ENCODE results near the gene RNF225.

RNF225 gene

DNA sequence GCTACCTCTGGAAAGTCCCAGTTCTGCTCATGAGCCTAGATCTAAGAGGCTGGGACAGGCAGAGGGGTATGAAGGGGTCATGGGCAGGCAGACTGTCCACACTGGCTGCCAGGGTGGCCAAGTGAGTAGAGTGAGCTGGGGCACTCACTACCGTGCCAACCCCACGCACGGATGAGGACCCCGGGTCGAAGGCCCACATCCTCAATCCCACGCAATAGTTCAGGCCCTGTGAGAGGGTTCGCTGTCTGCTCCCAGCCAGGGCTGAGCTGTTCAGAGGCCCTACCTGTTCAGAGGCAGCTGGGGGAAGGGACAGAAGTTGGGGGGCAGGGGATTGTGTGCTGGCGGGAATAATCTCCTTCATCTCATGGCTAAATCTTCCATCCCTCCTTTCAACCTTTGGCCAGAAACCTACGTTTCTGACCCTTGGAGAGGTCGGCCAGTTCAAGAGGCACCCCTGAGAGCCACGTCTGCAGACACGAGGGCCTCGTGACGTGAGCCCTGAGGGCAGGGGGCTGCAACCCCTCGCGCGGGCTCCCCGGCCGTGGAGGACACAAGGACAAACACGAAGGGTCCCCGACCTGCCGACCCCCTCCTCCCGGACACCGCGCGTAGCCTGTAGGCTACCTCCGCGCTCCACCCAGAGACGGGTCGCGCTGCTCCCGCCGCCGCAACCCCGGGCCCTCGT lies 9.4 kb upstream of the RNF225 start:
- DNase-seq (ENCODE audit: low read depth) = peak; percentile 10
- H3K4me3 ChIP-seq (ENCODE audit: low read depth, low read length) = peak overlapping the region; percentile 82
- TF ChIP-seq, protein P1, sequence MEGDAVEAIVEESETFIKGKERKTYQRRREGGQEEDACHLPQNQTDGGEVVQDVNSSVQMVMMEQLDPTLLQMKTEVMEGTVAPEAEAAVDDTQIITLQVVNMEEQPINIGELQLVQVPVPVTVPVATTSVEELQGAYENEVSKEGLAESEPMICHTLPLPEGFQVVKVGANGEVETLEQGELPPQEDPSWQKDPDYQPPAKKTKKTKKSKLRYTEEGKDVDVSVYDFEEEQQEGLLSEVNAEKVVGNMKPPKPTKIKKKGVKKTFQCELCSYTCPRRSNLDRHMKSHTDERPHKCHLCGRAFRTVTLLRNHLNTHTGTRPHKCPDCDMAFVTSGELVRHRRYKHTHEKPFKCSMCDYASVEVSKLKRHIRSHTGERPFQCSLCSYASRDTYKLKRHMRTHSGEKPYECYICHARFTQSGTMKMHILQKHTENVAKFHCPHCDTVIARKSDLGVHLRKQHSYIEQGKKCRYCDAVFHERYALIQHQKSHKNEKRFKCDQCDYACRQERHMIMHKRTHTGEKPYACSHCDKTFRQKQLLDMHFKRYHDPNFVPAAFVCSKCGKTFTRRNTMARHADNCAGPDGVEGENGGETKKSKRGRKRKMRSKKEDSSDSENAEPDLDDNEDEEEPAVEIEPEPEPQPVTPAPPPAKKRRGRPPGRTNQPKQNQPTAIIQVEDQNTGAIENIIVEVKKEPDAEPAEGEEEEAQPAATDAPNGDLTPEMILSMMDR (conservative IDR thresholded peaks at IDR 0.05; ENCODE audit: low read depth, low read length) = no peak

DNA sequence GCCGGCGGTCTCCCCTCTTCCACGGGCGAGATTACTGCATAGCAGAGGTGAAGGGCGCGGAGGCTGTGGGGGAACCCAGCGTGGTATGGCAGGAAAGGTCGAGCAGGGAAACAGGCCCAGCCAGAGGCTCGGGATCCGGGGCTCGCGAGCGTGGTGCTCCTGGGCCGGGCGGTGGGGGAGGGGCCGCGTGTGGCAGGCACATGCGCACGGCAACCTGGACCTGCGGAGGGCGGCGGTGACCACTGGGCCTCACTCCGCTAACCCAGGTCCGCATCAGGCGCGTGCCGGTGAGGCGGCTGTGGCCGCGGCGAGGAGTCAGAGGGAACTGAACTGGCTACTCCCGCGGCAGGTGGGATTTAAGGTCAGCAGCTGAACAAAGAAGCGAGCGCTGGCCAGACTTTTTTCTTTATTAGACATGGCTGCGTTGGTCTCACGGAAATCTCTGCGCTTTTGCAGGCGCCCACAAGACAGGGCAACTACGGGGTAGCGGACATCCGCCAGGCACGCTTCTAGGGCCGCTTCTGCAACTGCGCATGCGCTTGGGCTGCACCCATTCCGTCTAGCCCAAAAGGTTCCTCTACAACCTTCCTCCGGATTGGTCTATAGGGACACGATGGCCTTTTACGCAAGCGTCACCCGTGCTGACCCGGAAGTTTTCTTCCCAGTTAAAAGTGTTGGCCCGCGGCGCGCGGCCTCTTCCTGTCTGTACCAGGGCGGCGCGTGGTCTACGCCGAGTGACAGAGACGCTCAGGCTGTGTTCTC lies 8.7 kb upstream of the RNF225 start, which contains the start of gene RPS5:
TSS of gene RPS5 (plus strand) at position 694 of the 762 bp plus-strand sequence. CDS start 869 bp downstream, outside the sequence.
- TF ChIP-seq, protein P1 (conservative IDR thresholded peaks at IDR 0.05; ENCODE audit: low read depth, low read length) = no peak
- peak; percentile 99 for DNase-seq (ENCODE audit: low read depth)
- H3K4me3 ChIP-seq (ENCODE audit: low read depth, low read length) = peak within 1 kb of the TSS; percentile 82

DNA sequence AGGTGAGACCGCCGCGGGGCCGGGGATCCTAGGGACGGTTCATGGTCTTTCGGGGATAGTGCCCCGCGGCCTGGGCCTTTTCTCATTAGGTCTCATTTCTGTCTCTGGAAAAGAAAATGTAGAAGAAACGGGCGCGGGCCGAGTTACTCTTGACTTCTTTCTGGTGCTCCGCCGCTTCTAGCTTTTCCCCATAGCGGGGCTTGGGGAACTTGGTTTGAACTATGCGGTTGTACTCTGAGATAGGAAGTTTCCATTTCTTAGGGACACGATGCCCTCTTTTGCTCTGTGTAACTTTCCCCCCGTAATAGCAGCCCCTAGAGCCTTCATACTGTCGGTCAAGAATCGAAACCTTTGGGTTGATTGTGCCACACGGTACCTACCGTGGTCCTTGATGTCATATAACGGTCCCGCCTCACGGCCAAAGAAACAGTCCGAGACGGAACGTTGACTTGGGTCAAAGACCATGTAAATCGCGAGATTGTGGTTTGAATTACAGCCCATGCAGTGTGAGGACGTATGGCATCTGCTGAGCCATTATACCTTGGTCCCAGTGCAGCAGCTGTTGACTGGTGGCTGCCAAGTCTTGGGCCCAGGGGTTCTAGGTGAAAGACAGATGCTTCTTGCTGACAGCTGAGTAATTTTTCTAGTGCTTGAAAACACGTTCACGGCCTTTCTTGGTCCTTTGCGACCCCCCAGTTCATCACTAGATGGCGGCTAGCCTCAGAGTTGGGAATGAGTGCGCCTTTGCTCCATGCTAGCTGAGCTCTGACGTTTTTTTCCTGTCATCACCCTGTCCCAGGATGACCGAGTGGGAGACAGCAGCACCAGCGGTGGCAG lies 7.9 kb upstream of the RNF225 start:
- DNase-seq (ENCODE audit: low read depth) = peak; percentile 33
- peak overlapping the region; percentile 82 for H3K4me3 ChIP-seq (ENCODE audit: low read depth, low read length)
- TF ChIP-seq, protein P1 (conservative IDR thresholded peaks at IDR 0.05; ENCODE audit: low read depth, low read length) = no peak

DNA sequence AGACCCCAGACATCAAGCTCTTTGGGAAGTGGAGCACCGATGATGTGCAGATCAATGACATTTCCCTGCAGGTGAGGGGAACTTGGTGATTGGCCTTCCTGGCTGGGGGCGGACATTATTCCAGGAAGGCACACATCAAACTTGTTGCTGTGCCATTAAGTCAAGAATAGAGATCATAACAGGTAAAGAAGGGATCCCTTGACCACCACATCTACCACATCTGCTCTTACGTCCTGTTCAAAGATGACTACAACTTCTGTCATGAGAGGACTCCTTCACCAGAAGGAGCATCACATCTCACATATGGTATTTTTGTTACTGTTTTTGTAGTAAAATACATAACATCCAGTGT lies 7.3 kb upstream of the RNF225 start:
- DNase-seq (ENCODE audit: low read depth) = no peak

DNA sequence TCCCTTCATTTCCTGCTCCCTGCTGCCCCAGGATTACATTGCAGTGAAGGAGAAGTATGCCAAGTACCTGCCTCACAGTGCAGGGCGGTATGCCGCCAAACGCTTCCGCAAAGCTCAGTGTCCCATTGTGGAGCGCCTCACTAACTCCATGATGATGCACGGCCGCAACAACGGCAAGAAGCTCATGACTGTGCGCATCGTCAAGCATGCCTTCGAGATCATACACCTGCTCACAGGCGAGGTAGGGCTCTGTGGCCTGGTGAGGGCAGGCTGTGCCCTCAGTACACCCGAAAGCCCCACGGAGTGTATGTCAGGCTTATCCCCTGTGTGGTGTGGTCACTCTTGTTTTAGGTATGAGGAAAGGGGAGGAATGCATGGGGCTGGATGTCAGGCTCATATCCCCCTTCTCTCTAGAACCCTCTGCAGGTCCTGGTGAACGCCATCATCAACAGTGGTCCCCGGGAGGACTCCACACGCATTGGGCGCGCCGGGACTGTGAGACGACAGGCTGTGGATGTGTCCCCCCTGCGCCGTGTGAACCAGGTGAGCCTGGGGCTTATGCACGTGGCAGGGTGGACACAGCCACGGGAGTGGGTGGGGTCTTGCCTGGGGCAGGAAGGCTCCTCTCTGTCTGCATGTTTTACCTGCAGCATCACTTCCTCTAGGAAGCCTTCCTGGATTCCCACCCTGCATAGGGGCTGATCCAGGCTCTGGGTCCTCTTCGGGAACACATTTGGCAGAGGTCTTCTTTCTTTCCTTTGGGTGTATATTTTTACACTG lies 2.3 kb upstream of the RNF225 start:
- TF ChIP-seq, protein P1 (conservative IDR thresholded peaks at IDR 0.05; ENCODE audit: low read depth, low read length) = no peak
- no peak for DNase-seq (ENCODE audit: low read depth)
- no peak overlapping the region for H3K4me3 ChIP-seq (ENCODE audit: low read depth, low read length)

More for the DNA sequence above, 7.3 kb upstream of the RNF225 start:
- H3K4me3 ChIP-seq (ENCODE audit: low read depth, low read length) = peak overlapping the region; percentile 82
- TF ChIP-seq, protein P1 (conservative IDR thresholded peaks at IDR 0.05; ENCODE audit: low read depth, low read length) = no peak

DNA sequence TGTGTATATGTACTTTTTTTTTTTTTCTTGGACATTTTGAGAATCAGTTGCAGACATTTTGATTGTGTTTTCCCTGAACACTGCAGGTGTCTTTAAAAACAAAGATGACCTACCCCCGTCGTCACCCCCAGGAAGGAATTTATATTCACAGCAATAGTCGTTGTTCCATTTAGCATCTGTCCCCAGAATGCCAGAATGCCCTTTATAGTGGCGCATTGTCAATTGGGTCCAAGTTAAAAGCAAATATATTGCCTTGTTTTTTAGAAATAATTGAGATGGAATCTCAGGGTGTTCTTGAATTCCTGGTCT lies 1.8 kb upstream of the RNF225 start:
- no peak overlapping the region for H3K4me3 ChIP-seq (ENCODE audit: low read depth, low read length)
- no peak for DNase-seq (ENCODE audit: low read depth)
- TF ChIP-seq, protein P1 (conservative IDR thresholded peaks at IDR 0.05; ENCODE audit: low read depth, low read length) = no peak

Data from choroid plexus epithelial cell (primary cell).